ENCODE results near the gene PDE1A. TPM values are rescaled to one million over a fixed set of nuclear protein-coding genes. Genes with fewer than 3 reads are reported as not detected.

Gene PDE1A
- total and polyA plus RNA-seq, 2 of the 4 experiments (the other 2 are of a cell fraction) = 0.24 to 0.90 TPM

DNA sequence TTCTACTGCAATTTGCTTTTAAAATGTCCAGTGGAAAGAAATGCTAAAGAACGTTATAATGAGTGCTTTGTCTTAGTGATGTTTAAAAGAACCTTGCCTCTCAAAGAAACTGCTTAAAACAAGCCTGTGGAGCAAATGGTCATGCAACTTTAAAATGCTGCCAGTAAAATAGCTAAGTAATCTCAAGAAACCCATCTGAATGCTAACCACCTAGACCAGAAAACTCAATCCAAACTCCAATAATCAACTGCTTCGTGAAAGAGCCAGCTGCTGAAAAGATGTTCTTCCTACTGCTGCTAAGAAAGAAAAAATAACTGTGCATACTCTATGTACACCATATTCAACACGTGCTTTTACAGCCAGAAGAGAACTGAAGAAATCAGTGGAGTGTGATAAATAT lies 145.6 kb downstream of the PDE1A start:
- H3K27ac ChIP-seq (ENCODE audit: insufficient read depth, low read length) = no peak overlapping the region
- no peak overlapping the region for H2AFZ ChIP-seq (replicated peaks; ENCODE audit: low read length, poor library complexity)
- no peak overlapping the region for H2BK120ac ChIP-seq (ENCODE audit: low read depth, low read length)
- H3K79me1 ChIP-seq (ENCODE audit: low read depth in 1 of 2, low read length in 2 of 2) = no peaks in the 10 kb centered on the region
- H4K5ac ChIP-seq (ENCODE audit: low read depth, low read length) = no peak overlapping the region
- no peak overlapping the region for H4K8ac ChIP-seq (ENCODE audit: low read depth in 2 of 2, low read length in 2 of 2)
- CTCF ChIA-PET = interaction anchor here (0.6 kb wide), 1 partner anchor 11 kb away, joined by 3 read pairs; no protein-coding TSS in a partner anchor
- no peak for ATAC-seq (ENCODE audit: low read depth)
- no CpG with 5 or more reads among the region's 3 CpGs for WGBS, 2 experiments (ENCODE audit: extremely low coverage in 2 of 2, insufficient read length in 1 of 2)
- no peak overlapping the region for H3K4me2 ChIP-seq (ENCODE audit: low read depth, low read length)
- H2BK5ac ChIP-seq (ENCODE audit: low read depth, low read length, poor library complexity, severe bottlenecking) = no peak overlapping the region
- H3K9ac ChIP-seq (ENCODE audit: low read depth, low read length) = no peak overlapping the region
- no peaks in the 10 kb centered on the region for H3K27me3 ChIP-seq (ENCODE audit: control insufficient read depth, insufficient read depth, low read length)
- H2AK9ac ChIP-seq (replicated peaks; ENCODE audit: low read depth, low read length, poor library complexity) = no peak overlapping the region
- no peak overlapping the region for H2BK20ac ChIP-seq (ENCODE audit: low read depth, low read length)
- no peak overlapping the region for H4K91ac ChIP-seq (ENCODE audit: insufficient read depth, low read depth, low read length)
- POLR2A ChIA-PET (ENCODE audit: unreplicated experiment) = no interaction called here
- no peak overlapping the region for H2BK15ac ChIP-seq (ENCODE audit: low read depth, low read length)
- H3K14ac ChIP-seq (replicated peaks; ENCODE audit: low read depth, low read length) = no peak overlapping the region
- TF ChIP-seq, protein P1, sequence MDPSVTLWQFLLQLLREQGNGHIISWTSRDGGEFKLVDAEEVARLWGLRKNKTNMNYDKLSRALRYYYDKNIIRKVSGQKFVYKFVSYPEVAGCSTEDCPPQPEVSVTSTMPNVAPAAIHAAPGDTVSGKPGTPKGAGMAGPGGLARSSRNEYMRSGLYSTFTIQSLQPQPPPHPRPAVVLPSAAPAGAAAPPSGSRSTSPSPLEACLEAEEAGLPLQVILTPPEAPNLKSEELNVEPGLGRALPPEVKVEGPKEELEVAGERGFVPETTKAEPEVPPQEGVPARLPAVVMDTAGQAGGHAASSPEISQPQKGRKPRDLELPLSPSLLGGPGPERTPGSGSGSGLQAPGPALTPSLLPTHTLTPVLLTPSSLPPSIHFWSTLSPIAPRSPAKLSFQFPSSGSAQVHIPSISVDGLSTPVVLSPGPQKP (IDR thresholded peaks at IDR 0.05; ENCODE audit: borderline replicate concordance, low read depth, low read length) = no peak
- TF ChIP-seq MAFK (IDR thresholded peaks at IDR 0.05; ENCODE audit: low read depth, low read length) = no peak
- TF ChIP-seq FOS (IDR thresholded peaks at IDR 0.05; ENCODE audit: low read depth, low read length) = no peak
- TF ChIP-seq MXI1 (IDR thresholded peaks at IDR 0.05; ENCODE audit: borderline replicate concordance, low read depth, low read length) = no peak
- TF ChIP-seq, protein P2, sequence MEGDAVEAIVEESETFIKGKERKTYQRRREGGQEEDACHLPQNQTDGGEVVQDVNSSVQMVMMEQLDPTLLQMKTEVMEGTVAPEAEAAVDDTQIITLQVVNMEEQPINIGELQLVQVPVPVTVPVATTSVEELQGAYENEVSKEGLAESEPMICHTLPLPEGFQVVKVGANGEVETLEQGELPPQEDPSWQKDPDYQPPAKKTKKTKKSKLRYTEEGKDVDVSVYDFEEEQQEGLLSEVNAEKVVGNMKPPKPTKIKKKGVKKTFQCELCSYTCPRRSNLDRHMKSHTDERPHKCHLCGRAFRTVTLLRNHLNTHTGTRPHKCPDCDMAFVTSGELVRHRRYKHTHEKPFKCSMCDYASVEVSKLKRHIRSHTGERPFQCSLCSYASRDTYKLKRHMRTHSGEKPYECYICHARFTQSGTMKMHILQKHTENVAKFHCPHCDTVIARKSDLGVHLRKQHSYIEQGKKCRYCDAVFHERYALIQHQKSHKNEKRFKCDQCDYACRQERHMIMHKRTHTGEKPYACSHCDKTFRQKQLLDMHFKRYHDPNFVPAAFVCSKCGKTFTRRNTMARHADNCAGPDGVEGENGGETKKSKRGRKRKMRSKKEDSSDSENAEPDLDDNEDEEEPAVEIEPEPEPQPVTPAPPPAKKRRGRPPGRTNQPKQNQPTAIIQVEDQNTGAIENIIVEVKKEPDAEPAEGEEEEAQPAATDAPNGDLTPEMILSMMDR (conservative IDR thresholded peaks at IDR 0.05; ENCODE audit: low read depth, low read length) = no peak
- TF ChIP-seq BHLHE40 (IDR thresholded peaks at IDR 0.05; ENCODE audit: low read depth, low read length) = no peak
- no peak for TF ChIP-seq SMC3 (IDR thresholded peaks at IDR 0.05; ENCODE audit: low read depth, low read length)
- TF ChIP-seq CHD1 (IDR thresholded peaks at IDR 0.05; ENCODE audit: low read depth, low read length) = no peak
- dilution Hi-C loops (cut with HindIII; ENCODE audit: low sequenced_read_pairs, unreplicated experiment) (no loop called here), in situ Hi-C loops (cut with MboI; ENCODE audit: low sequenced_read_pairs) (no loop called here), intact Hi-C loops (cut with micrococcal nuclease) (no loop called here)
- no peak overlapping the region for H3K56ac ChIP-seq (ENCODE audit: extremely low read depth, insufficient read depth, low read length)
- no peak overlapping the region for H3K4me3 ChIP-seq (ENCODE audit: insufficient read depth, low read depth, low read length)
- no peaks in the 10 kb centered on the region for H3K9me1 ChIP-seq (ENCODE audit: insufficient read depth, low read length)
- H3K23ac ChIP-seq (ENCODE audit: low read depth, low read length) = no peak overlapping the region
- H2AK5ac ChIP-seq (ENCODE audit: low read depth, low read length) = no peak overlapping the region
- no peaks in the 10 kb centered on the region for H3K36me3 ChIP-seq (ENCODE audit: control insufficient read depth, insufficient read depth, low read length)
- peaks cover 6% of the 10 kb centered on the region; the same call in 1 of the 2 replicates for H3K9me3 ChIP-seq (ENCODE audit: control insufficient read depth, insufficient read depth, low read length)
- H3K4ac ChIP-seq (ENCODE audit: low read depth, low read length) = no peak overlapping the region
- no peak for DNase-seq
- H4K20me1 ChIP-seq (ENCODE audit: insufficient read depth, low read length) = no peaks in the 10 kb centered on the region
- no peaks in the 10 kb centered on the region for H3K4me1 ChIP-seq (ENCODE audit: control insufficient read depth, insufficient read depth, low read length)
- BruUV-seq (replicated peaks) = no TSS peak
- H3K18ac ChIP-seq (ENCODE audit: low read depth, low read length) = no peak overlapping the region
